Gastrocnemius medialis (tissue), 4 donors: ENCODE results near the gene TYK2. TPM values are rescaled to one million over a fixed set of nuclear protein-coding genes. Genes with fewer than 3 reads are reported as not detected.

Source experiments
- ATAC-seq, 2 donors: fragments of 150-250 bp; one replicate each; pipeline ENCODE4 v1.9.1; 2016
- DNase-seq, 2 donors: peaks; one replicate each; pipeline ENCODE4 v3.0.0-alpha.2; 2019
- H3K27ac ChIP-seq, 4 donors: fragments of 200-600 bp; sonication (generic); 1 replicate in 1 of 4; 2 replicates in 3 of 4; pipeline ENCODE4 v1.5.1; 2016 to 2018; ENCODE audit warnings: mild to moderate bottlenecking in 2 of 4, moderate library complexity in 1 of 4
- H3K27me3 ChIP-seq, 3 donors: fragments of 200-600 bp; sonication (generic) in 2 of 3; 1 replicate in 1 of 3; 2 replicates in 2 of 3; pipeline versions ENCODE4 v1.5.1 to v1.6.0; 2016 to 2019; ENCODE audit warnings: mild to moderate bottlenecking in 1 of 3, moderate library complexity in 1 of 3
- H3K36me3 ChIP-seq, 2 donors: fragments of 200-600 bp; sonication (generic) in 1 of 2; one replicate each; pipeline ENCODE4 v1.5.1; 2017 to 2018
- H3K4me1 ChIP-seq, 2 donors: fragments of 200-600 bp; sonication (generic) in 1 of 2; one replicate each; pipeline ENCODE4 v1.5.1; 2016 to 2017; ENCODE audit warnings: mild to moderate bottlenecking in 2 of 2
- H3K4me3 ChIP-seq, 4 donors: fragments of 200-600 bp; sonication (generic) in 3 of 4; 1 replicate in 1 of 4; 2 replicates in 3 of 4; pipeline ENCODE4 v1.5.1; 2016 to 2019; ENCODE audit warnings: mild to moderate bottlenecking in 2 of 4
- H3K9me3 ChIP-seq, 3 donors: fragments of 200-600 bp; sonication (generic) in 2 of 3; 1 replicate in 1 of 3; 2 replicates in 2 of 3; pipeline ENCODE4 v1.5.1; 2016 to 2019
- CTCF ChIP-seq, 5 experiments: fragments of 450-650 bp in 3 of 5; fragments of 200-600 bp in 2 of 5; sonication (generic) in 2 of 5; IDR thresholded peaks in 4 of 5; conservative IDR thresholded peaks in 1 of 5; 1 replicate in 4 of 5; 2 replicates in 1 of 5; pipeline ENCODE4 v1.5.1; 2016 to 2019; ENCODE audit warnings: antibody characterized with exemption in 5 of 5, mild to moderate bottlenecking in 3 of 5, moderate library complexity in 3 of 5
- POLR2A ChIP-seq, 2 donors: fragments of 450-650 bp; IDR thresholded peaks; one replicate each; pipeline ENCODE4 v1.6.1; 2017; ENCODE audit warnings: antibody characterized with exemption in 2 of 2, mild to moderate bottlenecking in 2 of 2, moderate library complexity in 2 of 2
- in situ Hi-C, 4 donors: fragments of 200-750 bp; cut with MboI; loops; one replicate each; pipeline versions ENCODE4 v1.15.0 to v1.8.0; 2017; ENCODE audit warnings: low sequenced_read_pairs in 4 of 4
- intact Hi-C: fragments of 100-400 bp; cut with DNase I; formaldehyde crosslinking; loops from one replicate; pipeline ENCODE4 v1.15.1; 2023; ENCODE audit warnings: low total_unique reads
- total RNA-seq, 4 donors: library from RNA; depleted of rRNA; stranded (reverse); fragments of >200 nt; gene quantifications; one replicate each; pipeline versions ENCODE4 v1.1.0 to v1.2.3, GENCODE V29; 2016

The TYK2 gene
- total RNA-seq, 4 donors from 2014 or later: 32.6 to 58.5 (median 50.9) TPM

GRCh38 chr19:10422846-10423245 is 42.5 kb upstream of the TYK2 start:
- no peak for ATAC-seq
- DNase-seq: no peak
- in situ Hi-C loops: loop anchor here in 1 of 4 donors (25.0 kb wide), 1 partner anchor 139 kb away; the partner anchor contains the start of genes CDKN2D and KRI1
- H3K9me3 ChIP-seq: no peaks in the 10 kb centered on the region
- no peak overlapping the region for H3K4me3 ChIP-seq
- peaks cover 17 to 32% of the 10 kb centered on the region in 2 donors for H3K4me1 ChIP-seq
- no peaks in the 10 kb centered on the region for H3K36me3 ChIP-seq
- no peak overlapping the region for H3K27ac ChIP-seq
- H3K27me3 ChIP-seq: peaks cover 50 to 53% (median 51%) of the 10 kb centered on the region in 3 donors
- intact Hi-C loops: no loop called here
- no peak for TF ChIP-seq CTCF (IDR thresholded peaks at IDR 0.05 in 4 of 5, conservative IDR thresholded peaks at IDR 0.05 in 1 of 5)
- TF ChIP-seq POLR2A (IDR thresholded peaks at IDR 0.05): no peak

GRCh38 chr19:10422046-10422461 is 41.7 kb upstream of the TYK2 start:
- in situ Hi-C loops (loop anchor here in 1 of 4 donors (25.0 kb wide), 1 partner anchor 140 kb away; the partner anchor contains the start of genes CDKN2D and KRI1), intact Hi-C loops (no loop called here)
- Histone ChIP-seq H3K27me3 (peaks cover 58 to 61% (median 59%) of the 10 kb centered on the region in 3 donors), H3K4me1 (peaks cover 17 to 34% of the 10 kb centered on the region in 2 donors), H3K36me3 (no peaks in the 10 kb centered on the region), H3K27ac (no peak overlapping the region), H3K4me3 (no peak overlapping the region), H3K9me3 (no peaks in the 10 kb centered on the region)
- TF ChIP-seq POLR2A (IDR thresholded peaks at IDR 0.05) (no peak), CTCF (IDR thresholded peaks at IDR 0.05 in 4 of 5, conservative IDR thresholded peaks at IDR 0.05 in 1 of 5) (no peak)
- DNase-seq (no peak), ATAC-seq (no peak)

GRCh38 chr19:10421240-10422045 is 41.1 kb upstream of the TYK2 start:
- H3K9me3 ChIP-seq: no peaks in the 10 kb centered on the region
- H3K27me3 ChIP-seq: peaks cover 61 to 67% (median 62%) of the 10 kb centered on the region in 3 donors
- H3K36me3 ChIP-seq: no peaks in the 10 kb centered on the region
- intact Hi-C loops (no loop called here), in situ Hi-C loops (loop anchor here in 1 of 4 donors (25.0 kb wide), 1 partner anchor 141 kb away; the partner anchor contains the start of genes CDKN2D and KRI1)
- DNase-seq: no peak
- H3K27ac ChIP-seq: no peak overlapping the region
- peaks cover 18 to 38% of the 10 kb centered on the region in 2 donors for H3K4me1 ChIP-seq
- TF ChIP-seq POLR2A (IDR thresholded peaks at IDR 0.05) (no peak), CTCF (IDR thresholded peaks at IDR 0.05 in 4 of 5, conservative IDR thresholded peaks at IDR 0.05 in 1 of 5) (peak in 1 of 5 experiments; percentile 16)
- no peak for ATAC-seq
- H3K4me3 ChIP-seq: no peak overlapping the region

- peaks cover 61 to 67% (median 62%) of the 10 kb centered on the region in 3 donors for H3K27me3 ChIP-seq
- no peak for TF ChIP-seq POLR2A (IDR thresholded peaks at IDR 0.05)
- TF ChIP-seq CTCF (IDR thresholded peaks at IDR 0.05 in 4 of 5, conservative IDR thresholded peaks at IDR 0.05 in 1 of 5): peak in 4 of 5 experiments; percentile 5 to 33 (median 16)
Measured at GRCh38 chr19:10420444-10421239, 40.3 kb upstream of the TYK2 start, which contains the start of gene PDE4A. TSS of gene PDE4A (plus strand) at chr19:10420538. CDS start at chr19:10420765, 227 bp downstream.

More at GRCh38 chr19:10420444-10421239, 40.3 kb upstream of the TYK2 start, which contains the start of gene PDE4A:
- DNase-seq: no peak
- Histone ChIP-seq H3K9me3 (no peaks in the 10 kb centered on the region), H3K36me3 (no peaks in the 10 kb centered on the region), H3K27ac (no peak within 1 kb of the TSS), H3K4me1 (peaks cover 26 to 46% of the 10 kb centered on the region in 2 donors), H3K4me3 (peak within 1 kb of the TSS; percentile 21 to 41 (median 33))
- intact Hi-C loops: no loop called here
- ATAC-seq: no peak
- in situ Hi-C loops: loop anchor here in 1 of 4 donors (25.0 kb wide), 1 partner anchor 142 kb away; the partner anchor contains the start of genes CDKN2D and KRI1
